Heart right ventricle (tissue), 16 donors: ENCODE measurements around the gene PTH2. TPM values are rescaled to one million over a fixed set of nuclear protein-coding genes. Genes with fewer than 3 reads are reported as not detected.
"Not testable (repeated sequence)": the region's sequence is repeated elsewhere in the genome, so short reads cannot be mapped to it uniquely, and the experiment has no call there.

Experiments
- ATAC-seq, 8 donors: fragments of 200-7000 bp; cut with Tn5 transposase; one replicate each; pipeline ENCODE4 v1.9.1; 2020; ENCODE audit warnings: mild to moderate bottlenecking in 8 of 8, moderate library complexity in 8 of 8, moderate number of reproducible peaks in 1 of 8
- DNase-seq, 2 donors: peaks; one replicate each; pipeline ENCODE4 v3.0.0-alpha.2; 2020
- H3K27ac ChIP-seq, 10 donors: fragments of 200-600 bp; sonication (generic) in 2 of 10; one replicate each; pipeline versions ENCODE4 v1.5.0 to v1.8.0; 2020 to 2022; ENCODE audit warnings: mild to moderate bottlenecking in 3 of 10
- H3K27me3 ChIP-seq, 7 donors: fragments of 200-600 bp; one replicate each; pipeline ENCODE4 v1.8.0; 2021 to 2022; ENCODE audit warnings: mild to moderate bottlenecking in 2 of 7
- H3K36me3 ChIP-seq, 9 donors: fragments of 200-600 bp; sonication (generic) in 1 of 9; one replicate each; pipeline versions ENCODE4 v1.5.0 to v1.8.0; 2020 to 2022; ENCODE audit warnings: mild to moderate bottlenecking in 2 of 9
- H3K4me1 ChIP-seq, 9 donors: fragments of 200-600 bp; sonication (generic) in 1 of 9; one replicate each; pipeline versions ENCODE4 v1.5.0 to v1.8.0; 2020 to 2022; ENCODE audit warnings: mild to moderate bottlenecking in 4 of 9
- H3K4me3 ChIP-seq, 10 donors: fragments of 200-600 bp; sonication (generic) in 2 of 10; one replicate each; pipeline versions ENCODE4 v1.5.0 to v1.8.0; 2020 to 2022; ENCODE audit warnings: mild to moderate bottlenecking in 7 of 10, moderate library complexity in 2 of 10
- H3K9me3 ChIP-seq, 11 donors: fragments of 200-600 bp in 10 of 11; sonication (generic) in 2 of 11; one replicate each; pipeline versions ENCODE4 v1.5.0 to v1.8.0; 2013 to 2022; ENCODE audit warnings: mild to moderate bottlenecking in 2 of 11, control low read depth in 1 of 11, moderate library complexity in 1 of 11
- CTCF ChIP-seq, 9 donors: fragments of 200-600 bp; sonication (generic) in 2 of 9; IDR thresholded peaks; one replicate each; pipeline versions ENCODE4 v1.5.0 to v1.8.0; 2021 to 2022; ENCODE audit warnings: antibody characterized with exemption in 9 of 9, mild to moderate bottlenecking in 5 of 9, moderate library complexity in 1 of 9
- WGBS, 2 donors: extraction: QIAGEN DNeasy Blood & Tissue Kit; methylation state at CpG; one replicate each; pipeline ENCODE4 v1.1.7; 2013; ENCODE audit warnings: inconsistent platforms in 1 of 2; 5-methylcytosine and 5-hydroxymethylcytosine counted together
- intact Hi-C, 10 donors: fragments of 100-400 bp; cut with DNase I; formaldehyde crosslinking; loops; one replicate each; pipeline versions ENCODE4 v1.11.1 to v1.14.2; 2022
- polyA plus RNA-seq, 2 donors: library from polyadenylated mRNA; stranded (reverse); fragments of 200-250 nt; gene quantifications; one replicate each; pipeline ENCODE4 v1.2.3, GENCODE V29; 2013
- total RNA-seq, 10 donors: library from RNA; stranded (reverse); fragmentation: NEBNext Ultra II Directional in 3 of 10; extraction: Animal tissue kit (Norgen Biotek cat#: 25700) in 3 of 10; gene quantifications; one replicate each; pipeline versions ENCODE4 v1.2.1 to v1.2.4, GENCODE V29; 2021 to 2023
- donor health status: Arrhythmogenic right ventricular cardiomyopathy.
- donor health status: ischemic (EF 13 %, LVEDD 7.1; RV severe dilation, severe dysfunction).
- donor health status: healthy with polysubstance abuse.
- donor health status: DM: no; HTN: yes; CAD: no.
- donor health status: DM: no; HTN: no; CAD: no.
- donor health status: ischemic (EF 25% LVEDD 6.9; RV normal size, moderate dysfunction).
- donor health status: ischemic (EF 25% LVEDD 5.7; RV mildly dilated, moderate dysfunction).
- donor health status: healthy.
- donor health status: DM: yes; HTN: yes; CAD: no.
- donor health status: Ischemic cardiomyopathy.
- donor health status: ischemic (EF 35%, LVEDD 5.7; RV mildly dilated, moderate dysfunction).
- donor health status: nonischemic (EF 11% LVEDD 7.7; RV severe dilation, severe dysfunction).
- donor health status: DM: yes; HTN: yes; CAD: no.
- donor health status: PGD.
- donor health status: ischemic (EF 29% LVEDD 5.4; RV normal size, mild dysfunction).
- donor health status: nonischemic (EF 23%, LVEDD 6.1; RV moderate dilation, normal function).

Gene PTH2
- total and polyA plus RNA-seq, 12 donors = not detected

- Histone ChIP-seq H3K4me1 (peaks cover 0 to 9% (median 0%) of the 10 kb centered on the region in 9 donors), H3K36me3 (peaks cover 0 to 65% (median 7%) of the 10 kb centered on the region in 9 donors), H3K4me3 (no peak overlapping the region), H3K27ac (no peak overlapping the region), H3K27me3 (no peaks in the 10 kb centered on the region), H3K9me3 (no peaks in the 10 kb centered on the region)
- TF ChIP-seq CTCF (IDR thresholded peaks at IDR 0.05) = no peak
- ATAC-seq = no peak
- WGBS, 2 donors = 87 to 89% methylated on average over 12 of the region's 12 CpGs
- intact Hi-C loops = no loop called here
- no peak for DNase-seq
These were observed 39.3 kb upstream of the PTH2 start for GRCh38 chr19:49462492-49462891.

GRCh38 chr19:49461656-49462055, 38.4 kb upstream of the PTH2 start:
- WGBS, 2 donors = 98% methylated on average over 37 of the region's 37 CpGs
- peaks cover 0 to 59% (median 7%) of the 10 kb centered on the region in 9 donors for H3K36me3 ChIP-seq
- peaks cover 0 to 16% (median 5%) of the 10 kb centered on the region in 9 donors for H3K4me1 ChIP-seq
- no peak overlapping the region for H3K27ac ChIP-seq
- no peak overlapping the region for H3K4me3 ChIP-seq
- H3K9me3 ChIP-seq = no peaks in the 10 kb centered on the region
- no peak for DNase-seq
- H3K27me3 ChIP-seq = no peaks in the 10 kb centered on the region
- no peak for ATAC-seq
- TF ChIP-seq CTCF (IDR thresholded peaks at IDR 0.05) = no peak
- intact Hi-C loops = no loop called here

GRCh38 chr19:49461130-49461529, 37.9 kb upstream of the PTH2 start:
- H3K27ac ChIP-seq, DNase-seq, H3K27me3 ChIP-seq, H3K9me3 ChIP-seq, intact Hi-C loops, ATAC-seq, H3K4me3 ChIP-seq: not testable (repeated sequence)
- WGBS, 2 donors = 0% methylated on average over 1 of the region's 1 CpG; no CpG with 5 or more reads in 1 of the 2 donors
- Histone ChIP-seq H3K36me3 (peaks cover 0 to 57% (median 6%) of the 10 kb centered on the region in 9 donors), H3K4me1 (peaks cover 0 to 22% (median 8%) of the 10 kb centered on the region in 9 donors)

- 92 to 94% methylated on average over 12 of the region's 12 CpGs for WGBS, 2 donors
- Histone ChIP-seq H3K4me1 (peaks cover 0 to 32% (median 18%) of the 10 kb centered on the region in 9 donors), H3K27me3 (no peaks in the 10 kb centered on the region), H3K27ac (no peak overlapping the region), H3K36me3 (peaks cover 0 to 46% (median 0%) of the 10 kb centered on the region in 9 donors), H3K9me3 (no peaks in the 10 kb centered on the region), H3K4me3 (no peak overlapping the region)
- no peak for TF ChIP-seq CTCF (IDR thresholded peaks at IDR 0.05)
- DNase-seq (no peak), ATAC-seq (no peak)
- intact Hi-C loops = no loop called here
These were observed 36.1 kb upstream of the PTH2 start for GRCh38 chr19:49459388-49459787.

GRCh38 chr19:49458567-49458903, 35.3 kb upstream of the PTH2 start:
- H3K9me3 ChIP-seq = no peaks in the 10 kb centered on the region
- H3K36me3 ChIP-seq = peaks cover 0 to 39% (median 0%) of the 10 kb centered on the region in 9 donors
- H3K27me3 ChIP-seq = no peaks in the 10 kb centered on the region
- peaks cover 0 to 40% (median 25%) of the 10 kb centered on the region in 9 donors for H3K4me1 ChIP-seq
- no peak for DNase-seq
- no peak overlapping the region for H3K4me3 ChIP-seq
- ATAC-seq = no peak
- H3K27ac ChIP-seq = peak overlapping the region in 5 of 10 donors; percentile 11 to 73 (median 52)
- no peak for TF ChIP-seq CTCF (IDR thresholded peaks at IDR 0.05)
- intact Hi-C loops = no loop called here
- WGBS, 2 donors = 88 to 96% methylated on average over 5 of the region's 5 CpGs
